NCI-H1694 (cell line): ENCODE results near the gene FGR.
A peak's percentile ranks its signal among the peaks of the same experiment; 100 is the strongest.
"Not testable (repeated sequence)": the region's sequence is repeated elsewhere in the genome, so short reads cannot be mapped to it uniquely, and the experiment has no call there.

Source experiments
- DNase-seq: peaks from one replicate; lab custom pipeline; 2025; lab: John Stamatoyannopoulos, UW

FGR gene

DNA sequence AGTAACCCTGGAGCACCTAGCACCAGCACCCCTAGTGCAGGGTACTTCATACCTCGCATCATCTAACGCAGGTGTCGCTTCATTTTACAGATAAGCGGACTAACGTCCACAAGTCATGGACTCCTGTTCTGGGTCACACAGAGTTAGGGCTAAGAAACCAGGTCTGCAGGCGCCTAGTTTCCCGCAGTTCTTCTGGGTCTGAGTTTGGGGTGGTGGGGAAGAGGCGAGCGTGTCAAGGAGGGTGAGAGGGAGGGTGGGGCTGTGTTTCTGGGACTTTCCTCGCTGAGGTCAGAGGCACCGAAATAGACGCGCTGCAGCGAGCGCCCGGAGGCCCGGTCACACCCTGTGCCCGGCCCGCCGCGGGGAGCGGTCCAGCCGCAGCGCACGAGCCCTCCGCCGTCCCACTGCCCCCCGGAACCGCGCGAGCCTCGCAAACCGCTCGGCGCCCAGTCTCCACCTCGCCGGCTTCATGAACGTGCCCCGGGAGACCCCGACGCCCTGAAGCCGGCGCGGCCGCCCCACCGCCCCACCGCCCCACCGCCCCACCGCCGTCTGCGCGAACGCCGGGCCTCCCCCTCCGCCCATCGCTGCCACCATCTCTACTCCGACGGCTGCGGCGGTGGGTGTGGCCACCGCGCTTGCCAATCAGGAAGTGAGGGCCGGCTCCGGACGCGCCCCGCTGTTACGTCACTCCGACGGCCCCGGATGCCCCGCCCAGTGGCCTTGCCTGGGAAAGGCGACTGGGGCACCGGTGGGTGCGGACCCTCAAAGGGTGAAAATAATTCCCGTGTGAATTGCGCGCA lies 24.7 kb upstream of the FGR start:
- DNase-seq = no peak

DNA sequence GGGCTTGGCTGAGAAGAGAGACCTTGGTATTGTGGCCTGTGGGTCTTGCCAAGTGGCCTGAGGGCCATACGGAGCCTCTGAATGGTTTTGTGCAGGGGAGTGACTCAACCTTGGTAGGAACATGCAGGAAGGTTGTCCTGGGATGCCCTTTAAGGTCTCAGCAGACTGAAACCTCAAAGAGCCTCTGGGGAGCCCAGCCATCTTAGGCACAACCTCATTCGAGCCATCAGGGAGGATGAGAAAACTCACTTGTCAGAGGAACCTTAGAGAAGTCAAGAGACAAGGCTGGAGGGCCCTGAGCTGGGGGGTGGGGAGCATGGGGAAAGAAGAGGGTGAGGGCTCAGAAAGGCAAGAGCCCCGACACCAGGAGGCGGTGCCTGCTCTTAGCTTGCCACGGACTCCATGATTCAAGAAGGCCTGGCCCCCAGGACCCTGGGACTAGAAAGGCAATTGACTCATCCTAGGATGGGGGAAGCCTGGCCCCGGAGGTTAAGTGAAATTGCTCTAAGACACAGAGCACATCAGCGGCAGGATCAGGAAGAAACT lies 24.0 kb upstream of the FGR start:
- DNase-seq = no peak

DNA sequence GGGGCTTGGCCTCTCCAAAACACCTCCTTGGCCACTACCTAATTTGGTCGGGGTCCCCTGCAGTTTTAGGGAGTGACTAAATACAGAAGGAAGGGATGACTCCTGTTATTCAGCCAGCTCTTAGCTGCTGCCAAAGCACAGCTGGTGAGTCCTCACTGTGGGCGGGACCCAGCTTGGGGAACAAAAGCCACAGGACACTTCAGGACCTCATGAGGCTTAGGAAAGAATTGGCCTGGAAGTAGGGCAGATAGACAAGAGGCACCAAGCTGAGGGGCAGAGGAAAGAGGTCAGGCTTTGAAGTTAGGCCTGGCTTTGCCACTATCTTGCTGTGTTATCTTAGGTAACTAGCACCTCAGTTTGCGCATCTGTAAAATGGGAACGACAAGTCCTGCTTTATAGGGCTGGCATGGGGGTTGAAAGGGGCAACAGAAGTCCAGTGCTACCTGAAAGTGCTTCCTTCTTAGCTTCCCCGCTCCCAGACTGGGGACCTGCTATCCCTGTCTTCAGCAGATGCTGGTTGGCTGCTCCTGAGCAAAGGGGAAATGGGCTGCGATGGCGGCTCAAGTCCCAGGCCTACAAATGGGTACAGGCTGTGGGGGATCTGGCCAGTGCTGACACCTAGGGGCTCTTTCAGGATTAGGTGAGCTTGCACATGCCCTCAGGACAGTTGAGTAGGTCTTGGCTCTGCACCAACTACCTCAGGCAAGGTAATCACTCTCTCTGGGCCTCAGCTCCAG lies 21.3 kb upstream of the FGR start:
- DNase-seq = no peak

DNA sequence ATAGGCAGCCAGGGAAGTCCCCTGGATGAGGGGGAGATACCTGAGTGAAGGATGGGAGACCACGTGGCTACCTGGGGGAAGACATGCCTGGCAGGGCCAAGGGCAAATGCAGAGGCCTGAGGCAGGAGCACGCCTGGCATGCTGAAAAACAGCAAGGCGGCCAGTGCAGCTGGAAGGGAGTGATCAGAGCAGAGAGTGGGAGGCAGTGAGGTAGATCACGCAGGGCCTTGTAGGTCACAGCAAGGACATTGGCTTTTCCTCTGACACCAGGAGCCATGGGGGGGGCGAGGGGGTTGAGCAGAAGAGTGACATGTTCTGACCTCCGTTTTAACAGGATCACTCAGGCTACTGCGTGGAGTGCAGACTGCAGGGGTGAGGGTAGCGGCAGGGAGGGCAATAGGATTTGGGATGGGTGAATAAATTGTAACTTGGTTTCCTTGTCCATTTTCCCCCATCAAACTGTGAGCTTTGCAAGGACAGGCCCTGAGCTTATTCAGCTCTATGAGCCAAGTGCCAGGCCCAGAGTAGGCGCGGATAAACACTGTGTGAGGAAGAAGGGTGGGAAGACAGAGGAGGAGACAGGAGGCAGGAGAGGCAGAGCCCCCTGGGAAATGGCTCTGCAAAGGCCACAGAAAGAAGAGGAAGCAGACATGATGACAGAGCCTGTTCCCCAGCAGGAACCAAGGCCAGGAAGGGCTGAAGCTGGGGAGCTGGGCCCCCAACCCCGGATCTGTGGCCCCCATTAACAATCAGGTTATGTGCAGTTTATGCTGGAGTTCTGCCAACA lies 20.4 kb upstream of the FGR start:
- DNase-seq = no peak

DNA sequence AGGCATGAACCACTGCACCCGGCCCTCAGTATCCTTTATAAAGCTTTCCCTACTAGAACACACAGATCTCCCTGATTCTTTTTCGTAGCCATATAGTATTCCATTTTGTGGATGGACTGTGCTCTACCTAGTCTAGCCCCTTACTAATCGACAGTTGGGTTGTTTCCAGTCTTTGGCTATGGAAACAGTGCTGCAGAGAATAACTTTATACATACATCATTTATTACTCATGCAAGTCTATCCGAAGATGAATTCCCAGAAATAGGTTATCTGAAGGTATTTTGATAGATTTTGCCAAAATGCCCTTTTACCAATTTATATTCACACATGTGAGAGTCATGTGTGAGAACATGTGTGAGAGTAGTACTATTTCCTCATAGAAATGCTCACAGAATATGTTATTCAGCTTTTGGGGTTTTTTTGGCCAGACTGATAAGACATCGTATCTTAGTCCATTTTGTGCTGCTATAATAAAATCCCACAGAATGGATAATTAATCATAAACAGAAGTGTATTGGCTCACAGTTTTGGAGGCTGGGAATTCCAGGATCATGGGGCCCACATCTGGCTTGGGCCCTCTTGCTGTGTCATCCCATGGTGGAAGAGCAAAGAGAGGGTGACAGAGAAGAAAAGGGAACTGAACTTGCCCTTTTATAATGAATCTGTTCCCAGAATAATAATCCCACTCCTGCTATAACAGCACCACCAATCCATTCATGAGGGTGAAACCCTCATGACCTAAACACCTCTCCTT lies 17.3 kb upstream of the FGR start:
- no peak for DNase-seq

DNA sequence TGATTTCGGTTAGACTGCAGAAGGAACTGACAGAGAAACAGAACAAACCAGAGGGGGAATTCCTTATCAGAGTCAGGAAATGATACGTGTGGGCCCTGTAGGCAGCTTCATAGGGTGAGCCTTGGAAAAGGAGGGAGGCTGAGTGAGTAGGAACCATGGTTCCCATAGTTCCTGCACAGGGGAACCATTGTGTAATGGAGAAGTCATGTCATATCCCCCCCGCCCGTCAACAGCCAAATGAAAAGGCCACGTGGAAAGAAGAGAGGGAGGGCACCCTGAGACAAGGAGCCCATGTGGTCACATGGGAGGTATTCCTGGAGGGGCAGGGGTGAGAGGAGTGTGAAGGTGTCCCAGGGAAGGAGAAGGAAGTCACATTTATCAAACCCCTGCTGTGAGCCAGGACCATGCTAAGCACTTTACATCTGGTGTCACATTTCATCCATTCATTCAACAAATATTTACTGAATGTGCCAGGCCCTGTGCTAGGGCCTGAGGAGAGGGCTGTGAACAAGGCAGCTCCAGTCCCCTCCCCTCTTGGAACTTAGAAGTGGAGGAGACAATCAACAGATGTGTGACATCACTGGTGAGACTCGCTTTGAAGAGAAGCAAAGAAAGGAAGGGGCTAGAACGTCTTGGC lies 15.7 kb upstream of the FGR start:
- no peak for DNase-seq

DNA sequence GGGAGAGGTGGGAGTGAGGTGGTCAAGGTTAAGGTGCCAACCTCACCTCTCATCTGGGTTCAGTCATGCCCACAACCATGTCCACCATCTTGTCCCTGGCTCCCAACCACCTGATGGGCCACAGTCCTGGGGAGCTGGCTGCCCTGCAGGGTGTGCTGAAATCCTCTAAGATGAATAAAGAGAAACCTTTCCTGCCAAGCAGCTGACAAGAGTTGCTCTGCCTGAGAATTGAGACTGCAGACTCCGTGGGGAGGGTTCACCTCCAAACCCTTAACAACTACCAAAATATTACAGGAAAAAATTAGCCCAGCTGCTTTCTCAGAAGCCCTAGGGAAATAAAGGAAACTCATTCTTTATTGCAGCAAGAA lies 15.2 kb upstream of the FGR start:
- DNase-seq = no peak

DNA sequence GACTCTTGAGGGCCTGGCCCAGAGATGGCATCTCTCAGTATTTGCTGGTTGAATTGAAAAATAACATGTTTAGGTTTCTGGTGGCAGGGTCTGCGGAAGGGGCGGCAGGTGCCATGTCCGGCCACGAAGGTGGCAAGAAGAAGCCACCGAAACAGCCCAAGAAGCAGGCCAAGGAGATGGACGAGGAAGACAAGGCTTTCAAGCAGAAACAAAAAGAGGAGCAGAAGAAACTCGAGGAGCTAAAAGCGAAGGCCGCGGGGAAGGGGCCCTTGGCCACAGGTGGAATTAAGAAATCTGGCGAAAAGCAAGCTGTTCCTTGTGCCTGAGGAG lies 14.3 kb upstream of the FGR start:
- DNase-seq = no peak

DNA sequence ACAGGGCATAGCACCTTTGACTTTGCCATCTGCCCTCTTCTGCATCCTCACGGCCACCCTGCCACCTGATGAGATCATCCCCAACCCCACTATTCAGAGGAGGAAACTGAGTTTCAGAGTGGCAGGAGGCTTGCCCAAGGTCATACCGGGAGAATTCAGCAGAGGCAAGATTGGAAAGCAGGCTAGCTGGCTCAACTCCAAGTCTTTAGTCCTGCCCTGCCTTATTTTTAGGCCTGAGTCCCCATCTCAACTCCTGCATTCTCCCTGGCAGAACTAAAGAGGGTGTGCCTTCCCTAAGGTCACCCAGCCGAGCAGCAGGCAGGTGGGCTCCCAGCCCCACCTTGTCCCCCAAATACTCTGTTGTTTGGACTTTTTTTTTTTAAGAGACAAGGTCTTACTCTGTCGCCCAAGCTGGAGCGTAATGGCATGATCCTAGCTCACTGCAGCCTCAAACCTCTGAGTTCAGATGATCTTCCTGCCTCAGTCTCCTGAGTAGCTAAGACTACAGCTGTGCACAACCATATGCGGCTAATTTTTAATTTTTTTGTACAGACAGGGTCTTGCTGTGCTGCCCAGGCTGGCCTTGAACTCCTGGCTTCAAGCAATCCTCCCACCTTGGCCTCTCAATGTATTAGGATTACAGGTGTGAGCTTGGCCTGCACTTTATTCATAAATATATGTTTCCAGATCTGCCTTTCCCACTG lies 13.8 kb upstream of the FGR start:
- DNase-seq = no peak

DNA sequence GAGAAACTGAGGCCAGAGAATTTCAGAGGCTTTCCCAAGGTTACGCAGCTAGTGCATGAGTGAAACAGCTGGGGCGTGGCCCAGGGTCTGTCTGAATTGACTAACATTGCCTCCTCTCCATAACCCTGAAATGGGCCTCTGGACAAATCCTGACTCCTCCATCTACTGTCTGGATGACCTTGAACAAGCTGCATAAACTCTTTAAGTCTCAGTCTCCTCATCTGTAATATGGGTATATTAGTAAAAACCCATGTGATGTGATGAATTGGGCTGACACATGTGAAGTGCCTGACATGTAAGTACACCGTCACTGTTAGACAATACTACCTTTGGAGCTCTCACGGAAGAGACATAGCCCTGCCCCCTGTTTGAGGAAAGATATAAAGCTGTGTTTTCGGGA lies 12.3 kb upstream of the FGR start:
- no peak for DNase-seq

DNA sequence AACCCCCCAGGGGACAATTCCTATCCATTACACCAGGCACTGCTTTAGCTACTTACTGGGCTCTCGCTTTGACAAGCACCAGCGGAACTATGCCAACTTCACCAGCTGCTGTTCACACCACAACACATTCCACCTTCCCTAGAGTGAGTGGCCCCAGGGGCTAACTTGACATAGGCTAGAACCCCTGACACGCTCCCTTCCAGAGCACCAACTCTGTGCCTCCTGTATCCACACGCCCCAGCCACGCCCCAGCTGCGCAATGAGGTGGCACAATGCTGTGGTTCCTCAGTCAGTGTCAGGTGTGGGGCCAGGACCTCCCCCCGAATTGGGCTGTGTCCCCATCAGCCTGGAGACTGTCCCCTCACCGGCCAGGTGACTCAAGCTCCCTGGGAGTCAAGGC lies 11.7 kb upstream of the FGR start:
- DNase-seq = peak; percentile 24

DNA sequence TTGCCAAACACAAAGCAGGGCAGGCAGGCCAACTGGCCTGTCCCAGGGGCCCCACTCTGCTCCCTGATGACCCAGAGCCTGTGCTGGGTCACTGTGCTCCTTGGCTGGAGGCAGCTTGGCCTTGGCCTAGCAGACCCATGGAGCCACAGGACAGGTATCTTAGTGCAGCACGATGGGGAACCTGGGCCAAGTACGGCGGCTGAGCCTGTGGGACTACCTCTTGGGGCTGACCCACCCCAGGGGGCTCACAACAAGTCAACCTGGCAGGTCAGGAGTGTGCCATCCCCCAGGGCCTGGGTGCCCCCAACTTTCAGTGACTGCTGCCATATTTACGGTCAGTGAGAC lies 10.1 kb upstream of the FGR start:
- no peak for DNase-seq

DNA sequence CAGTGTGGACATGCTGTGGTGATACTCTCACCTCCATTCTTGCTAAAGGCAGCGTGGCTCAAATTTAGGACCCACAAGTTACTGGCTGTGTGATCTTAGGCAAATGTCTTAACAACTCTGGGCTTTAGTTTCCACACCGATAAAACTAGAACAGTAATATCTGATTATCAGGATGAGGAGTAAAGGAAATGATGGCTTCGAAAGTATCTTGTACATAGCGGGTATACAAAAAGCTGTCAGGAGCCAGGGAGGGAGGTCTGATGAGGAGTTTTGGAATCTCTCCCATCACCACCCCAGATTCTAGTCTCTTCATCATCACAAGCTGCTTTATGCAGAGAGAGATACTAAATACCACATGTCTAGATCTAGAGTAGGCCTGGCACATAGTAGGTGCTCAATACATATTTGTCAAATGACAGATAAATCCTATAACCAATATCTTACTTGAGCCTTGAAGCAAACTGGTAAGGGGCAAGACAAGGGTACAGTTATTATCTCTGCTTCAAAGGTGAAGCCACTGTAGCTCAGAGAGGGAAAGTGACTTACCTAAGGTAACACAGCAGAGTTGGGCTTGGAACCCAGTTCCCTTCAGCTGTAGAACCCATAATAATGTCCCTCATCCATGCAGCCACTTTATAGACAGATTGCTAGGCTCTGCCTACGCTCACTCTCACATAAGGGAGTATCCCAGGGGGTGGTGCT lies 9.5 kb upstream of the FGR start:
- no peak for DNase-seq

DNA sequence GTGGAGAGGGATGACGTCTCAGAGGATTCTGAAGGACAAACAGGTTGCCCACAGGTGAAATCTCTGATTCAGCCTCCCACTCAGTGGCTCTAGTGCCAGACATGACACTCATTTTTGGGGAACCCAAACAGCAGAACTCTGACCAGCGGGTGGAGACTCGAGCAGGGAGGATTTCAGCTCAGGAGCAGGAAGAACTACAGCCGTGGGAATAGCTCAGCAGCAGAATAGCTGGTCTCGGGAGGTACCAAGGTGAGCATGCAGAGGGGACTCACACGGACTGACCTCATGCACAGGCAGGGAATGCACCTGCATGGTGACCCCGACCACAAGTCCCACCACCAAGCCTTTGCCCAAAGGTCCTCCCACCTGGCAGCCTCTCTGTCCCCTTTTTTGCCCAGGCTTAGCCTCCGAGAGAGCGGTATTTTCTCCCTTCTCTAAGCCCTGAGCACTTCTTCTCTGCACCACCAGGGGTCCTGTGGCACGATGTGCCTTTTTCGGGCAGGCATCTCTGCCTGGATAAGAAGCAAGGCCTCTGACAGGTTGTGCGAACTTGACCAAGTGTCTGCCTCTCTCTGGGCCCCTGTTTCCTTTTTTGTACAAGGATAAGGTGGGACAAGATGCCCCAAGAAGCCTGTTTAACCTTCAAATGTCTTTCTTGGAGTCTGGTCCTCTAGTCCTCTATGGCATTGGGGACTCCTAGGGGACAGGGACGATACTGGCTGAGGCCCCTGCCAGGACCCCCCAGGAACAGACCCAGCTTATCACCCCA lies 8.8 kb upstream of the FGR start:
- no peak for DNase-seq

DNA sequence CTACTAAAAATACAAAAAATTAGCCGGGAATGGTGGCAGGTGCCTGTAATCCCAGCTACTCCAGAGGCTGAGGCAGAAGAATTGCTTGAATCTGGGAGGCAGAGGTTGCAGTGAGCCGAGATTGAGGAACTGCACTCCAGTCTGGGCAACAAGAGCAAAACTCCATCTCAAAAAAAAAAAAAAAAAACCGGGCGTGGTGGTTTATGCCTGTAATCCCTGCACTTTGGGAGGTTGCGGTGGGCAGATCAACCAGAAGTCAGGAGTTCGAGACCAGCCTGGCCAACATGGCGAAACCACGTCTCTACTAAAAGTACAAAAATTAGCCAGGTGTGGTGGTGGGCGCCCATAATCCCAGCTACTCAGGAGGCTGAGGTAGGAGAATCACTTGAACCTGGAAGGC lies 5.5 kb upstream of the FGR start:
- DNase-seq = not testable (repeated sequence)

DNA sequence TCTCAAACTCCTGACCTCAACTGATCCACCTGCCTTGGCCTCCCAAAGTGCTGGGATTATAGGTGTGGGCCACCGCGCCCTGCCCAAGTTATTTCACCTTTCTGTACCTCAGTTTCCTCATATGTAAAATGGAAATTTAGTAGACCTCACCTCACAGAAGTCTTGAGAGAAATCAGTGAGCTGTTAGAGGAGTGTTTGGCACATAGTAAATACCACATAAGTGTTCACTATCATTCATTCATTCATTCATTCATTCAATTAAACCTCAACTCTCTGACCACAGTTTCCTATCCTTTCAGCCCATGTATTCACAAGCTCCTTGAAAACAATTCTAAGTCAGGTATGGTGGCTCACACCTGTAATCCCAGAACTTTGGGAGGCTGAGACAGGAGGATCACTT lies 3.8 kb upstream of the FGR start:
- no peak for DNase-seq

DNA sequence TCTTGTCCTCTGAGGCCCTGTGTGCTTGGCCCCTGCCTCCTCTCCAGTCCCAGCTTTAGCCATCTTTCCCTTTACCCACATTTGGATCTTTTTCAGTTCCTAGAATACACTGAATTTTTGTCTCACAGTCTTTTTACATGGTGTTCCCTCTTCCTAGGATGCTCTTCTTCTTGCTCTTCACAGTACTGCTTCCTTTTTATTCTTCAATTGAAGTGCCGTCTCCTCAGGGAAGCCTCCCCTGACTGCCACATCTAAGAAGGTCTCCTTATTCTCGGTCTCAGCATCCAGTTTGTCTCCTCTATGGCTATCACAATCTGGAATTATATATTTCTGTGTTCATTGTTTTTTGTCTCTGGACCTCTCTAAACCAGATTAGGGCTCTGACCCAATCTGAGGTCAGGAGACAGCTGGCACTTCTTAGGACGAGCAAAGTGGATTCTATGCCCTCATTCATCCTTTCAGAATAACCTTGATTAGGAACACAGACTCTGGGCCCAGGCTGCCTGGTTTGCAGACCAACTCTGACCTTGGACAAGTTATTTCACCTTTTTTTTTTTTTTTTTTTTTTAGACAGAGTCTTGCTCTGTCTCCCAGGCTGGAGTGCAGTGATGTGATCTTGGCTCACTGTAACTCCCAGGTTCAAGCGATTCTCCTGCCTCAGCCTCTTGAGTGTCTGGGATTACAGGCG lies 3.2 kb upstream of the FGR start:
- no peak for DNase-seq

DNA sequence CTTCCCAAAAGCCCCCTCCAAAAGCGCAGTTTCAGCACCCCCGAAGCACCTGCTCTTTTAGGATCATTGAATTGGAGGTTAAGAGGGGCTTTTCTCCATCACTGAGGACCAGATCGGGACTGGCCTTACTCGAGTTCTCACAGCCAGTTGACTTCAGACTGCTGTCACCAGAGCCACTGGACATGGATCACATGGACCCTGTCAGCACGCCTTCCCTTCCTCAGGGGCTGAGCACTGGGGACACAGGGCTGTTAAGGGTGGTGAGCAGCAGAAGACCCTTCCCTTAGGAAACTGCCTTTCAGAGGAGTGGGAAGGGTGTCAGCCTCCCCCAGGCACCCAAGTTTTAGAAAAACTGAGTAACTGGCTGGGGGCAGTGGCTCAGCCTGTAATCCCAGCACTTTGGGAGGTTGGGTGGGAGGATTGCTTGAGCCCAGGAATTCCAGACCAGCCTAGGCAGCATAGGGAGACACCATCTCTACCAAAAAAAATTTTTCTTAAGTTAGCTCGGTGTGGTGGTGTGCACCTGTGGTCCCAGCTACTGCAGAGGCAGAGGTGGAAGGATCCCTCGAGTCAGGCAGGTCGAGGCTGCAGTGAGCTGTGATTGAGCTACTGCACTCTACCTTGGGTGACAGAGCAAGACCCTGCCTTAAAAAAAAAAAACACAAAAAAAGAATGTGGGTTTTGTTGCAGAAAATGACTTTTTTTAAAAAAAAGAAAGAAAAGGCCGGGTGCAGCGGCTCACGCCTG lies 584 bp upstream of the FGR start:
- DNase-seq = no peak
